Endothelial cell of umbilical vein (primary cell): Measurements from ENCODE around the gene TIAM1. TPM values are rescaled to one million over a fixed set of nuclear protein-coding genes. Genes with fewer than 3 reads are reported as not detected.

Source experiments
- BruUV-seq: library from RNA; stranded (reverse); fragments of 400-500 nt; replicated peaks from 2 replicates; lab custom pipeline; 2021; lab: Mats Ljungman, UMichigan
- CTCF ChIA-PET: fragments of 300-600, 350-600 bp; sonication (Branson Sonifier 250); formaldehyde crosslinking; loops from one replicate; lab custom pipeline; 2021; ENCODE audit warnings: antibody characterized with exemption, inconsistent platforms; lab: Charles Lee
- POLR2A ChIA-PET: fragments of 300-600, 350-600 bp; sonication (Branson Sonifier 250); formaldehyde crosslinking; loops from one replicate; lab custom pipeline; 2021; ENCODE audit warnings: antibody characterized with exemption, inconsistent platforms; lab: Charles Lee
- DNase-seq: peaks from one replicate; pipeline ENCODE4 v3.0.0-alpha.2; 2011; ENCODE audit warnings: low read depth, low spot score
- FAIRE-seq: peaks from 2 replicates; lab custom pipeline; 2011; peaks lifted over from hg19 to GRCh38; lab: Jason Lieb, UNC
- H2AFZ ChIP-seq: 2 replicates; pipeline ENCODE4 v1.6.0; 2012; ENCODE audit warnings: low read depth, low read length, control low read depth, inconsistent platforms
- H3K27ac ChIP-seq: 2 replicates; pipeline ENCODE4 v1.5.1; 2011; ENCODE audit warnings: low read depth, mild to moderate bottlenecking, control low read depth, low read length, moderate library complexity; ENCODE audit not compliant: insufficient read depth
- H3K27me3 ChIP-seq, 2 experiments: 2 replicates each; pipeline versions ENCODE4 v1.6.0 to v1.6.1; 2011; ENCODE audit warnings: low read length in 2 of 2, mixed read lengths in 1 of 2; ENCODE audit not compliant: control insufficient read depth in 2 of 2, insufficient read depth in 2 of 2
- H3K36me3 ChIP-seq, 2 experiments: 2 replicates in 1 of 2; 3 replicates in 1 of 2; pipeline ENCODE4 v1.5.1; 2011; ENCODE audit warnings: low read length in 2 of 2, mild to moderate bottlenecking in 1 of 2, moderate library complexity in 1 of 2; ENCODE audit not compliant: control insufficient read depth in 2 of 2, insufficient read depth in 2 of 2; ENCODE audit errors: extremely low read depth in 1 of 2
- H3K4me1 ChIP-seq: 3 replicates; pipeline ENCODE4 v1.5.1; 2011; ENCODE audit warnings: mild to moderate bottlenecking, low read length; ENCODE audit not compliant: control insufficient read depth, insufficient read depth; ENCODE audit errors: extremely low read depth
- H3K4me2 ChIP-seq: 2 replicates; pipeline ENCODE4 v1.6.1; 2011; ENCODE audit warnings: low read length, control low read depth, mixed read lengths; ENCODE audit not compliant: insufficient read depth
- H3K4me3 ChIP-seq, 3 experiments: fragments of 200-600 bp in 1 of 3; sonication (generic), shearing (Covaris generic) in 1 of 3; replicated peaks in 1 of 3; 2 replicates each; pipeline ENCODE4 v1.5.1; 2011 to 2016; ENCODE audit warnings: control low read depth in 3 of 3, low read length in 3 of 3, mild to moderate bottlenecking in 2 of 3, inconsistent platforms in 1 of 3, low read depth in 1 of 3, moderate library complexity in 1 of 3; ENCODE audit not compliant: insufficient read depth in 1 of 3
- H3K79me2 ChIP-seq: 2 replicates; pipeline ENCODE4 v1.6.0; 2012; ENCODE audit warnings: low read length, inconsistent platforms; ENCODE audit not compliant: control insufficient read depth, insufficient read depth
- H3K9ac ChIP-seq: replicated peaks from 2 replicates; pipeline ENCODE3; 2011; ENCODE audit warnings: low read length, control low read depth; ENCODE audit not compliant: insufficient read depth; ENCODE audit errors: extremely low read depth
- H3K9me1 ChIP-seq: replicated peaks from 3 replicates; pipeline ENCODE4 v1.6.0; 2011; ENCODE audit warnings: mild to moderate bottlenecking, low read length; ENCODE audit not compliant: control insufficient read depth, insufficient read depth; ENCODE audit errors: extremely low read depth
- H3K9me3 ChIP-seq: replicated peaks from 2 replicates; pipeline ENCODE4 v1.5.1; 2012; ENCODE audit warnings: low read length, inconsistent platforms; ENCODE audit not compliant: control insufficient read depth, insufficient read depth
- H4K20me1 ChIP-seq: replicated peaks from 2 replicates; pipeline ENCODE3; 2011; ENCODE audit warnings: mild to moderate bottlenecking, low read length; ENCODE audit not compliant: control insufficient read depth, insufficient read depth; ENCODE audit errors: extremely low read depth
- CTCF ChIP-seq, 2 donors: IDR thresholded peaks; 1 replicate in 1 of 2; 2 replicates in 1 of 2; pipeline ENCODE4 v1.5.1; 2011; ENCODE audit warnings: low read length in 2 of 2, mild to moderate bottlenecking in 2 of 2, moderate library complexity in 2 of 2, control low read depth in 1 of 2, inconsistent platforms in 1 of 2, low read depth in 1 of 2; ENCODE audit not compliant: insufficient read depth in 1 of 2; ENCODE audit errors: extremely low read depth in 1 of 2
- EZH2 ChIP-seq: IDR thresholded peaks from 2 replicates; pipeline ENCODE4 v1.6.1; 2012; ENCODE audit warnings: borderline replicate concordance, low read depth, mild to moderate bottlenecking, moderate library complexity, low read length, inconsistent platforms; ENCODE audit not compliant: severe bottlenecking
- FOS ChIP-seq: IDR thresholded peaks from 2 replicates; pipeline ENCODE4 v1.6.1; 2011; ENCODE audit warnings: mild to moderate bottlenecking, low read length, moderate library complexity, borderline replicate concordance; ENCODE audit not compliant: insufficient read depth
- GATA2 ChIP-seq: IDR thresholded peaks from 2 replicates; pipeline ENCODE4 v1.7.0; 2011; ENCODE audit warnings: low read depth, mild to moderate bottlenecking, moderate library complexity, mixed read lengths, low read length; ENCODE audit not compliant: insufficient read length, insufficient read depth
- JUN ChIP-seq: IDR thresholded peaks from 2 replicates; pipeline ENCODE4 v1.6.1; 2011; ENCODE audit warnings: borderline replicate concordance, low read depth; ENCODE audit not compliant: insufficient read length, insufficient read depth
- MYC ChIP-seq: IDR thresholded peaks from one replicate; pipeline ENCODE4 v1.6.1; 2011; ENCODE audit warnings: mild to moderate bottlenecking, low read depth, low read length
- POLR2A ChIP-seq: IDR thresholded peaks from 2 replicates; pipeline ENCODE4 v1.6.1; 2012; ENCODE audit warnings: low read depth, mild to moderate bottlenecking, control low read depth, low read length
- POLR2AphosphoS5 ChIP-seq: IDR thresholded peaks from 2 replicates; pipeline ENCODE4 v1.6.1; 2012; ENCODE audit warnings: low read depth, mild to moderate bottlenecking, control low read depth, low read length, moderate library complexity; ENCODE audit not compliant: insufficient read depth
- dilution Hi-C: fragments of 300-500 bp; cut with MboI; formaldehyde crosslinking; loops from one replicate; pipeline ENCODE4 v1.15.0; 2019; ENCODE audit warnings: low sequenced_read_pairs; ENCODE audit not compliant: extremely low pct_ligation_motif_present
- intact Hi-C: fragments of 100-400 bp; cut with micrococcal nuclease; formaldehyde crosslinking; loops from one replicate; pipeline ENCODE4 v1.10.0; 2022
- polyA plus RNA-seq, 4 experiments: library from polyadenylated mRNA; depleted of rRNA in 3 of 4; stranded (reverse) in 3 of 4; unstranded in 1 of 4; fragments of >200 nt; gene quantifications; 2 replicates each; pipeline versions ENCODE4 v1.2.1 to v1.2.3, GENCODE V29; 2011 to 2012; ENCODE audit warnings: missing spikeins in 1 of 4
- total RNA-seq: library from RNA; stranded (reverse); gene quantifications from 2 replicates; pipeline ENCODE4 v1.2.3, GENCODE V29; 2021
- TF ChIP-seq, protein P1 (sequence below): IDR thresholded peaks from 2 replicates; pipeline ENCODE4 v1.6.1; 2011; ENCODE audit not compliant: insufficient read depth, insufficient read length

Gene TIAM1
- total and polyA plus RNA-seq, 2 donors (not counting 3 experiments of a cell fraction or from before 2014, with no cell fraction given) = 0.21 to 0.86 TPM

DNA sequence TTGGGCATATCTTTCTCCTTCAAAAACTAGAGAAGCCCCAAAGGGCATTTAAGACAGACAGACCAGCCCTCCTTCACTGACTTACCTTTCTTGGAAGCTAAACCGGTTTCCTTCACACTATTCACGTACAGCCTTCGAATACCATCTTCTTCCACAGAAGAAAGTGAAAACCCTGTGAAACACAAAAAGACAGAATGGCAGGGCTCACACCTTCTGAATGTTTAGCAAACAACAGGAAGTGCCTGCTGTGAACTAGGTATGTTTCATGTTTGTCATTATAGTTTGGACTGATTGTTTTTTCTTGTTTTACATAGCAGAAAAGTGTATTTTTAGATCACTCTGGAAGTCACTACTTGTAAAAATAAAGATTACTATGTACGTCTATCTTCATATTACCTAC lies 157.1 kb downstream of the TIAM1 start:
- dilution Hi-C loops = no loop called here
- CTCF ChIA-PET = no interaction called here

More for the DNA sequence above, 157.1 kb downstream of the TIAM1 start:
- no peaks in the 10 kb centered on the region for H3K4me1 ChIP-seq
- no TSS peak for BruUV-seq
- no peak overlapping the region for H3K9ac ChIP-seq
- H4K20me1 ChIP-seq = no peaks in the 10 kb centered on the region
- H3K9me3 ChIP-seq = no peaks in the 10 kb centered on the region
- FAIRE-seq = no peak
- no peaks in the 10 kb centered on the region for H3K36me3 ChIP-seq
- no peak overlapping the region for H3K27ac ChIP-seq
- no peak overlapping the region for H3K4me2 ChIP-seq
- no peaks in the 10 kb centered on the region for H3K9me1 ChIP-seq
- no peak overlapping the region for H3K4me3 ChIP-seq
- H2AFZ ChIP-seq = no peak overlapping the region
- no peak for DNase-seq
- no peaks in the 10 kb centered on the region for H3K79me2 ChIP-seq
- TF ChIP-seq POLR2A = no peak
- no peak for TF ChIP-seq FOS
- no peak for TF ChIP-seq CTCF (IDR thresholded peaks at IDR 0.05; ENCODE audit: extremely low read depth in 1 of 2, insufficient read depth in 1 of 2, low read depth in 1 of 2, low read length in 2 of 2)
- no peak for TF ChIP-seq EZH2
- no peak for TF ChIP-seq MYC
- TF ChIP-seq POLR2AphosphoS5 = no peak
- TF ChIP-seq JUN = no peak
- TF ChIP-seq, protein P1, sequence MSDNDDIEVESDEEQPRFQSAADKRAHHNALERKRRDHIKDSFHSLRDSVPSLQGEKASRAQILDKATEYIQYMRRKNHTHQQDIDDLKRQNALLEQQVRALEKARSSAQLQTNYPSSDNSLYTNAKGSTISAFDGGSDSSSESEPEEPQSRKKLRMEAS = no peak
- TF ChIP-seq GATA2 = no peak
- POLR2A ChIA-PET = no interaction called here
- intact Hi-C loops = no loop called here
- no peaks in the 10 kb centered on the region for H3K27me3 ChIP-seq
